Measurements from ENCODE around the gene SPSB1.

SPSB1 gene

GRCh38 chr1:9376430-9376829, 83.7 kb downstream of the SPSB1 start:
- TF ChIP-seq, protein P1, sequence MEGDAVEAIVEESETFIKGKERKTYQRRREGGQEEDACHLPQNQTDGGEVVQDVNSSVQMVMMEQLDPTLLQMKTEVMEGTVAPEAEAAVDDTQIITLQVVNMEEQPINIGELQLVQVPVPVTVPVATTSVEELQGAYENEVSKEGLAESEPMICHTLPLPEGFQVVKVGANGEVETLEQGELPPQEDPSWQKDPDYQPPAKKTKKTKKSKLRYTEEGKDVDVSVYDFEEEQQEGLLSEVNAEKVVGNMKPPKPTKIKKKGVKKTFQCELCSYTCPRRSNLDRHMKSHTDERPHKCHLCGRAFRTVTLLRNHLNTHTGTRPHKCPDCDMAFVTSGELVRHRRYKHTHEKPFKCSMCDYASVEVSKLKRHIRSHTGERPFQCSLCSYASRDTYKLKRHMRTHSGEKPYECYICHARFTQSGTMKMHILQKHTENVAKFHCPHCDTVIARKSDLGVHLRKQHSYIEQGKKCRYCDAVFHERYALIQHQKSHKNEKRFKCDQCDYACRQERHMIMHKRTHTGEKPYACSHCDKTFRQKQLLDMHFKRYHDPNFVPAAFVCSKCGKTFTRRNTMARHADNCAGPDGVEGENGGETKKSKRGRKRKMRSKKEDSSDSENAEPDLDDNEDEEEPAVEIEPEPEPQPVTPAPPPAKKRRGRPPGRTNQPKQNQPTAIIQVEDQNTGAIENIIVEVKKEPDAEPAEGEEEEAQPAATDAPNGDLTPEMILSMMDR (IDR thresholded peaks at IDR 0.05; ENCODE audit: insufficient read depth, low read depth, low read length, missing control alignments), result no peak
- DNase-seq (ENCODE audit: low read depth), result no peak
- no peak overlapping the region for H3K4me3 ChIP-seq (ENCODE audit: low read depth, low read length)

DNA sequence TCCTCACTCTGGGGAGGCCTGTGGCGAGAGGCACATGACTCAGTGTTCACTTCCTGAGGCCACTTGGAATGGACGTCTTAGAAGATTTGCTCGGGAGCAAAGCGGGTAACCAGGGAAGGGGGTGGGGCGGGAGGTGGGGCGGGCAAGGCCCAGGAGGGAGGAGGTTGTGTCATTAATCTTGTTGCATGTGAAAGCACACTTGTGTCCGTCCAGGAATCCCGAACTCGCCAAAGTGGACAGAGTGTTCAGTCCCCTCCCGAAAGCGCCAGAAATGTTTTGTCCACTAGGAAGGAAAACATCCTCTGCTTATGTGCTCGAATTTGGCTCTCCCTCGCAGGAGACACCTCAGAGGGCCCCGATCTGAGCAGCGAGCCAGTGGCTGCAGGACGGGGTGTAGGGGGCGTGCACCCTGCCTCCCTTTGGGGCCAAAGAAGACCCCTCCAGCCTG, 84.2 kb downstream of the SPSB1 start:
- no peak overlapping the region for H3K4me3 ChIP-seq (ENCODE audit: low read depth, low read length)
- DNase-seq (ENCODE audit: low read depth), result no peak
- TF ChIP-seq, protein P1 (IDR thresholded peaks at IDR 0.05; ENCODE audit: insufficient read depth, low read depth, low read length, missing control alignments), result no peak

DNA sequence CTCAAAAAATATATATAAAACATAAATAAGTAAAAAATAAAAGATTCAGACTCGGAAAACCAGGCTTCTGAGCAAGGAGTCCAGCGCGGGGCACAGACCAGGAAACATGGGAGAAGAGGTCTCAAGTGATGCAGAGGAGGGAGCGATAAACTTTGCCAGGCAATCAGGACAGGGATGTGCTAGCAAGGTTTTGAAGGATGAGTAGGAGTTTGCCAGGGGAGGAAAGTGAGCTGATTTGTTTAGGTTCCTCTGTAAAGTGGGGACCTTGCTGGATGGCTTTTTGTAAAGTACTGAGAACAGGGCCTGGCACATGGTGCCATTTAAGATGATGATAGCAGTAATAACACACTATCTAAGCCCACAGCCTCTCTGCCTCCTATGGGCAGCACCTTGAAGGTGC, 86.1 kb downstream of the SPSB1 start:
- TF ChIP-seq, protein P1 (IDR thresholded peaks at IDR 0.05; ENCODE audit: insufficient read depth, low read depth, low read length, missing control alignments), result no peak
- no peak for DNase-seq (ENCODE audit: low read depth)
- H3K4me3 ChIP-seq (ENCODE audit: low read depth, low read length), result no peak overlapping the region

DNA sequence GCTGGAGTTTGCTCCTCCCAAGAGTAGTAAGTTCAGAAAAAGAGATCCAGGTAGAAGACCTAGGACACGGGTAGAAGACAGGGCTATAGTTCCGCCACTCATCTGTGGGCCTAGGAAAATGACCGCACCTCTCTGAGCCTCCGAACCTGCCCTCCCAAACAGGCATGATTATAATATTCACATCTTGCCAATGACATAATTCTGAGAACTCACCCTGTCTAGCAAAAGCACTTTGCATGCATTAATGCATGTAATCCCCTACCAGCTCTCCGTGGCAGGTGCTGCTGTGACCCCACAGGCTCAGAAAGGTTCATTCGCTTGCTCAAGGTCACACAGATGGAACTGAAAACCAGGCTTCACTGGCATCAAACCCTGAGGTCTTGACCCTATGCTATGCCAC, 88.0 kb downstream of the SPSB1 start:
- TF ChIP-seq, protein P1 (IDR thresholded peaks at IDR 0.05; ENCODE audit: insufficient read depth, low read depth, low read length, missing control alignments), result no peak
- DNase-seq (ENCODE audit: low read depth), result no peak
- no peak overlapping the region for H3K4me3 ChIP-seq (ENCODE audit: low read depth, low read length)

DNA sequence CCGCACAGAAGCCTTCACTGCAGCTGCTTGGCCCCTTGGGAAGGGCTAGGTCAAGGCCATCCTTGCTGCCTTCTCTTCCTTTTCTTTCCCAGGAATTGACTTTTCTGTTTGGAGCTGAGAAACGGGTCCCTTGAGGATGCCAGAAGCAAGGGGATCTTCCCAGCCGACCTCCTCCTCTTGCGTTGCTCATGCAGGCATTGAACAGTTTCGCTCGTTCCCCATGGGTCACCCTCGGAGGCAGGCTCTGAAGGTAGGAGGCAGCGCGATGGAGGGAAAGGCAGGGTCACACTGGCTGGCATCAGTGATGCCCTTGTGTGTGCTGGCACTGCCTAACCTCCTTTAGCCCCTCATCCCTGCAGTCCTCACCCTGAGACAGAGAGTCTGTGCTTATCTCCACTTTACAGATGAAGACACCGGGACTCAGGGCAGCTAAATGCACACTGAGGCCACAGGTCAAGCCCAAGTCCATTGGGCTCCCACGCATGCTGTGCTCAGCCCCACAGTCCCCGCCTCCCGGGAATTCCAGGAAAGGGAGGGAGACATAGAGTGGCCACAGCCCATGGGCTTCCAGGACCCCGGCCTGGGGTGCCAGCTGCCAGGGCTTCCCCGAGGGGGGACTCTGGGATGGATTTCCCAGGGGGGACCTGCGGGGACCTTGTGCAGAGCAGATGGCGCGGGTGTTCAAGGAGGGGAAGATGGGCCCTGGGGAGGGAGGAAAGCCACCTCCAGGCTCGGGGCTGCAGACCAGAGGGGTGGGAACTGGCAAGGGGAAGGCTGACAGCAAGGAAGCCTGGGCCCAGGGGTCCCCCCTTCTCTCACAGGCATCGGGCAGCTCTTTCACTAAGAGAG, 90.2 kb downstream of the SPSB1 start:
- H3K4me3 ChIP-seq (ENCODE audit: low read depth, low read length), result no peak overlapping the region
- TF ChIP-seq, protein P1 (IDR thresholded peaks at IDR 0.05; ENCODE audit: insufficient read depth, low read depth, low read length, missing control alignments), result no peak
- DNase-seq (ENCODE audit: low read depth), result no peak

GRCh38 chr1:9384128-9384527, 91.4 kb downstream of the SPSB1 start:
- no peak for DNase-seq (ENCODE audit: low read depth)
- TF ChIP-seq, protein P1 (IDR thresholded peaks at IDR 0.05; ENCODE audit: insufficient read depth, low read depth, low read length, missing control alignments), result no peak
- no peak overlapping the region for H3K4me3 ChIP-seq (ENCODE audit: low read depth, low read length)
